Hepatic stellate cell (primary cell): ENCODE measurements around the gene CCDC68.
"Not testable (repeated sequence)": the region's sequence is repeated elsewhere in the genome, so short reads cannot be mapped to it uniquely, and the experiment has no call there.

Experiments
- DNase-seq: peaks from one replicate; pipeline ENCODE4 v3.0.0; 2011; ENCODE audit warnings: low spot score

The CCDC68 gene

GRCh38 chr18:54958704-54959625, at the start of gene CCDC68:
Gene CCDC68 (minus strand): TSS chr18:54959461. CDS start chr18:54942791, 16,670 bp downstream.
- peak; percentile 38 for DNase-seq

- DNase-seq = no peak
Measured at GRCh38 chr18:55007602-55008001, 48.3 kb upstream of the CCDC68 start.

- no peak for DNase-seq
Measured at GRCh38 chr18:55003695-55004094, 44.4 kb upstream of the CCDC68 start.

- DNase-seq = no peak
Measured at GRCh38 chr18:55002261-55002660, 43.0 kb upstream of the CCDC68 start.

GRCh38 chr18:55001394-55002024, 42.2 kb upstream of the CCDC68 start:
- DNase-seq = no peak

- DNase-seq = no peak
Measured at GRCh38 chr18:55000529-55000928, 41.3 kb upstream of the CCDC68 start.

- DNase-seq = no peak
Measured at GRCh38 chr18:54999016-54999415, 39.8 kb upstream of the CCDC68 start.

- no peak for DNase-seq
Measured at GRCh38 chr18:54995421-54996143, 36.3 kb upstream of the CCDC68 start.

- DNase-seq = no peak
Measured at GRCh38 chr18:54991981-54992380, 32.7 kb upstream of the CCDC68 start.

GRCh38 chr18:54984908-54985307, 25.6 kb upstream of the CCDC68 start:
- no peak for DNase-seq

- no peak for DNase-seq
Measured at GRCh38 chr18:54983791-54984190, 24.5 kb upstream of the CCDC68 start.

GRCh38 chr18:54983041-54983686, 23.9 kb upstream of the CCDC68 start:
- DNase-seq = peak; percentile 46

- no peak for DNase-seq
Measured at GRCh38 chr18:54981076-54981475, 21.8 kb upstream of the CCDC68 start.

- DNase-seq = no peak
Measured at GRCh38 chr18:54975598-54975997, 16.3 kb upstream of the CCDC68 start.

- DNase-seq = no peak
Measured at GRCh38 chr18:54973046-54973445, 13.8 kb upstream of the CCDC68 start.

- DNase-seq = no peak
Measured at GRCh38 chr18:54968807-54969206, 9.5 kb upstream of the CCDC68 start.

- DNase-seq = not testable (repeated sequence)
Measured at GRCh38 chr18:54968237-54968636, 9.0 kb upstream of the CCDC68 start.

GRCh38 chr18:54967786-54968185, 8.5 kb upstream of the CCDC68 start:
- DNase-seq = no peak

- DNase-seq = no peak
Measured at GRCh38 chr18:54964741-54965140, 5.5 kb upstream of the CCDC68 start.

GRCh38 chr18:54962919-54963645, 3.8 kb upstream of the CCDC68 start:
- DNase-seq = no peak

GRCh38 chr18:54961868-54962267, 2.6 kb upstream of the CCDC68 start:
- no peak for DNase-seq
